SIG-M5 treated with dmso at 0.1 percent for 504 hours (cell line): Measurements from ENCODE around the gene PRIMA1.

Source experiments
- DNase-seq: peaks from one replicate; lab custom pipeline; 2025; ENCODE audit not compliant: unreplicated experiment; lab: John Stamatoyannopoulos, UW

PRIMA1 gene

DNA sequence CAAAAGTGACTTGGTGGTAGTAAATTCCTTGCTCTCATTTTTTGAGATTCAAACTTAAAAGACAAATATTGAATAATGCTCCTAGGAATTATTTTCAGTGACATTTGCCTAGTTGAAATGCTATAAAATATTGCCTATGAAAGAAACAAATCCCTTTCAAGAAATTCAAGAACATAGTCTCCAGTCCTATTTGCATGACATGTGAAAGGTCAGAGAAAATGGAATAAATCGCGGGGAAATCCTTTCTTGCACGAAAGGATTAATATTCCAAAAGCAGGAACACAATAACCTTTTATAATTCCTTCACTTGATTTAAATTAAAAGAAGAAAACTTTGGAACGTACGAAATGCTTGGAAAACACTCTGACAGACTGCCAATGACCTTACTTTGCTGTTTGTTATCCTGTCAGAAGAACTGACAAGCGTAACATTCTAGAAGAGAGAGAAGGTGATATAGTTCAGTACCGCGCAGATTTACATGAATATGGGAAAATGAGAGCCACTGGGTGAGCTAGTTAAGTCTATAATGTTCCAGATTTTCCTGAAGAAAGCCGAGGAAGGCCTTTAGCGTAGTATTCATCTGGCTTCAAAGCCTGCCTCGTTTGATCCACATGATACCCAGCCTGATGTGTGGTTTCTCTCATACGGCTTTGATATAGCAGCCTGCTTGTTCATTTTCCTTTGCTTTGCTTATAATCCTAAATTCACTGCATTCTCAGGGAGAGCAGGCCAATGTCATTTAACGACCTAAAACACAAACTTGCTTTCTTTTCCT lies 103.0 kb downstream of the PRIMA1 start:
- no peak for DNase-seq

DNA sequence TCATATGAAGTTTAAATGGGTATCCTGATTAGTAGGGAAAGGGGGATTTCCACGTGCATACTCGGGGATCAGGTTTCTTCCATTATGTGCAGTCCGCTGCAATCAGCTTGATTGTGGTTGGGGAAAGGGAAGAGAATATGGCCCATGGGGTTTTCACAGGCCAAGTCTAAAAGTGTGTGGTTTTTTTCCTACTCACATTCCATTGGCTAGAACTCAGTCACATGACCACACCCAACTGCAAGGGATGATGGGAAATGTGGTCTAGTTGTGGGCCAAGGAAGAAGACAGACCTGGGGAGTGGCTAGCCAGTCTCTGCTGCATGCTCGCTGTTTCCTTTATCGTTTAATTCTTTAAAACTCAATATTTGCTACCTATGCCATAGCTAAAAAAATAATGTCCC lies 105.1 kb downstream of the PRIMA1 start:
- no peak for DNase-seq

DNA sequence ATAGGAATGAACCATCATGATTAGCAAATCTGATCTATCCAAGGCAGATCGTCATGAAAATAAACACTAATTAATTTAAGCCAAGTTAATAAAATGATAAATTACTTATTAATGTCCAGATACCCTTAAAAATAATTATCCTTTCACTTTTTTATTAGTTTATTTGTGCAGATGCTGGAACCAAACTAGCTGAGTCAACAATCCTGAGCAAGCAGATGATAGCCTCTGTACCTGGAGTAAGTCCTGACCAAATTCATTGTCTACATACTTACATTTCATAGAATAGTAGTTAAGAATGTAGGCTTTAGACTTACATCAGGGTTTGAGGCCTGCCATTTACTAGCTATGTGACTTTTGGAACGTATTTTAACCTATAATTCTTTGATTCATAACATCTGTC lies 105.8 kb downstream of the PRIMA1 start:
- no peak for DNase-seq

DNA sequence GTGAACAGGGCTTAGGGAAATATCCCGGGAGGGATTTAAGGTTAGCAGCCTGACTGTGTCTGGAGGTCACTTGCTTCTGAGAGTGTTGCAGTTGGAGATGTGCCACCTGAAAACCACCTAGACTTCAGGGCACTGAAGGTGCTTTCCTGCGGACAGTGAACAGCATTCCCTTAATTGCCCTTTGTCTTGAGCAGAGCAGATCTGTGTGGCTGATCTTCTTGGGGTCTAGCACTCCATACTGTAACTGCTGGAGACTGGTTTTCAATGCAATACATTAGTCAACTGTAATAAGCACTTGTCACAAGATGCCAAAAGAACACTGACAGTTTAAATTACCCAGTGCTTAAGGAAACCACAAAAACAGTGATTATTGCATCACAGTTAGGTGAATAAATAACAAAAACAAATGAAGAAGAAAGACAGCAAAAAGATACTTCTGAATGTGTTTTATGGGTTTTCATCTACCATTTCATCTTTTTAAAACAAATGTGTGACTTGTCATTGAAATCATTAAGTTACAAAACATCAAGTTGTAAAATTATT lies 111.8 kb downstream of the PRIMA1 start:
- no peak for DNase-seq

DNA sequence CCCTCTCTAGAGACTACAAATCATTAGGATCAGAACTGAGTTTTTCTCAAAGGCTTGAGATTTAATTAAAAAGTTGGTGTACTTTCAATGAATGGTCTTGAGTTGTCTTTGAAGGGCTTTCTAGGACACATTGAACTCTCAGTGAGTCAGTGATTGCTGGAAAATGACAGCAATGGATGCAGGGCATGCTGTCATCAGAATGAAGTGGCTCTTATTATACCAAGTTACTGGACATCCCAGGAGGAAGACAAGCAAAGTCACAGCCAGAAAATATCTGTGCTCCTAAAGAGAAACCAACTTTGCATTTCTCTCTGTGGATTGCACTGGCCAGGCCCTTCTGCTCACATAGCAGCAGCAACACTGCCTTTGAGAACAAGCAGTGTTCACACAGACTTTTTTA lies 112.6 kb downstream of the PRIMA1 start:
- no peak for DNase-seq

DNA sequence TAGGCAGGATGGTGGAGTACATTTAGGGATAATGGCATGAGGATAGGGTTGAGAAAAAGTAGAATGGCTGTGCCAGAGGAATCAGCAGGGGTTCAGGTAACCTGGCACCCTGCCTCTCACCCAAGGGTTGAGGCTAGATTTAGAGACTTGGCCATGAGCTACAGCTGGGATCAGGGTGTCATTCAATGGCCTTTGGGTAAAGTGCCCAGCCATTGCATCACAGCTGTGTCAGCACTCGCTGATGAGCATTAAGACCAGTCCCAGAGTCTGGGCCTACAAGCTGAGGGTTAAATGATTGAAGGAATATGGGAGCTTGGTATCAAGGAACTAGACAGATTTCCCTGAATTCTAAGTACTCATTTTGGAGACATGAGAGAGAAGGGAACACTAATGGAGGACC lies 113.9 kb downstream of the PRIMA1 start:
- DNase-seq = no peak

DNA sequence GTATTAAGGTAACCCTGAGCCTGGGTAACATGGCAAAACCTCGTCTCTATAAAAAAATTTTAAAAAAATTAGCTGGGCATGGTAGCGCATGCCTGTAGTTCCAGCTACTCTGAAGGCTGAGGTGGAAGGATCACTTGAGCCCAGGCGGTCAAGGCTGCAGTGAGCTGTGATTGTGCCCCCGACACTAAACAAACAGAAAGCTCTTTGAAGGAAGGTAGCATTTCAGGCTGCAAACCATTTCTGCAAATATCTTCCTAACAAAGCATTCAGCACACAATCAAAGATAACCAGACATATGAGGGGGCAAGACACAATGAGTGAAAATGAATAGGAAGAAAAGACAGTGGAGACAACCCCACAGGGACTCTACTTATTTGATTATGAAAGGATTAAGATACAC lies 118.7 kb downstream of the PRIMA1 start:
- DNase-seq = no peak
